Germinal center (tissue), 1 donor: ENCODE results near the gene CEP78.

Experiments
- DNase-seq: peaks from one replicate; pipeline ENCODE4 v3.0.0; 2012; ENCODE audit warnings: mixed read lengths, low spot score

Gene CEP78

GRCh38 chr9:78311075-78311474 lies 75.2 kb downstream of the CEP78 start:
- DNase-seq = no peak

- no peak for DNase-seq
Measured at GRCh38 chr9:78311886-78312524, 76.1 kb downstream of the CEP78 start.

GRCh38 chr9:78314550-78314949 lies 78.7 kb downstream of the CEP78 start:
- DNase-seq = no peak

DNA sequence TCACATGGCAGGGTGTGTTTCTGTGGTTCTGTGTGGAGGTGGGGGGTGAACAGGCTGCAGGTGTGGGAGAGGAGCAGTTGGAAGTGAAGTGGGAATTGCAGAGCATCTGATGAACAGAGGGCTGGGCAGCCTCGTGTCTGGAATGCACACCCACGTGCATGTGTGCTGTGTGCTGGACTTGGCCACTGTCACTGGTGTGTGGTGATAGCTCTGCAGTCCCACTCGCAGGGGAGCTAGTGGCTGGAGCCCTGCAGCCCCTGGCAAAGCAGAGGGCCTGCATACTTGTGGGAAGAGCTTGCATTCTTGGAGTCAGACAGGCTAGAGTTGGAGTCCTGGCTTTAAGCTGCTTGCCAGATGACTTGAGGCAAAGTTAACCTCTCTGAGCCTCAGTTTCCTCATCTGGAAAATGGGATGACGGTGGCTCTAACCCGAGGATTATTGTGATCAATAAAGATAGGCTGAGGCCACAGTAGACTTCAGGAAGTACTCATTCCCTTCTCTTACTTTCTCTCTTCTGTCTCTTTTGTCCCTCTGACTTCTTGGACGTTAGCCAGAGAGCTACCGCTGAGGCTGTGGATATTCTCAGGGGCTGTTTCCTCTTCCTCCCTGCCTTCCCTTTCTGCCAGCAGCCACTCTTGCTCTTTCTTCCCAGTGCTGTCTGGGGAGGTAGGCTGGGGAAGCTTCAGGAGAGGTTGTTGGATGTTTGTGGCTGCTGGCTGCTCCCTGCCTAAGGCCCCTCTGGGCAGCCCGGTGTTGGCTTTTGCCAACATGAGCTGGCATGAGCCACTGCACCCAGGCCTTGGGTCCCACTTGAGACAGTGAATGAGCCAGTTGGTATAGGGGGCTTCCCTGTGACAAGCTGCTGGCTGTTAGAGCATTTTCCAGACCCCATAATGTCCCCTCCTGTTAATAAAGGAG lies 79.3 kb downstream of the CEP78 start:
- DNase-seq = no peak

- DNase-seq = no peak
Measured at GRCh38 chr9:78316166-78316892, 80.5 kb downstream of the CEP78 start.

- no peak for DNase-seq
Measured at GRCh38 chr9:78319197-78320029, 83.5 kb downstream of the CEP78 start.

- no peak for DNase-seq
Measured at GRCh38 chr9:78320030-78320693, 84.3 kb downstream of the CEP78 start.

GRCh38 chr9:78320875-78321496 lies 85.1 kb downstream of the CEP78 start:
- DNase-seq = no peak

DNA sequence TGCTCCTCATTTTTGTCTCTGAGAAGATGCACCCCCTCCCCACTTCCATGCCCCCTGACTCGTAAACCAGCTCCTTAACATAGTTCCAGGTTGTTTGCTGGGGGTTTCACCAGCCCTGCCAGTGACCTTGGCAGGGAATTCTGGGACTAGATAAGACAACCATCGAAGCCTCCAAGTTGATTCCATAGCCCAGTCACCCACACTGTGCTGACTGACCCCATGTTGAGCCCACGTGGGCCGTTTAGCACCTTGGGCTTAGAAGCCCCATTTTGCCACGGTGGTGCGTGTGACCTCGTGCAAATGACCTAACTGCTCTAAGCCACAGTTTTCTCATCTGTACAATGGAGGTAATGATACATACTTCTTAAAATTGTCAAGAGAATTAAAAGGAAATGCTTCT lies 85.6 kb downstream of the CEP78 start:
- no peak for DNase-seq

DNA sequence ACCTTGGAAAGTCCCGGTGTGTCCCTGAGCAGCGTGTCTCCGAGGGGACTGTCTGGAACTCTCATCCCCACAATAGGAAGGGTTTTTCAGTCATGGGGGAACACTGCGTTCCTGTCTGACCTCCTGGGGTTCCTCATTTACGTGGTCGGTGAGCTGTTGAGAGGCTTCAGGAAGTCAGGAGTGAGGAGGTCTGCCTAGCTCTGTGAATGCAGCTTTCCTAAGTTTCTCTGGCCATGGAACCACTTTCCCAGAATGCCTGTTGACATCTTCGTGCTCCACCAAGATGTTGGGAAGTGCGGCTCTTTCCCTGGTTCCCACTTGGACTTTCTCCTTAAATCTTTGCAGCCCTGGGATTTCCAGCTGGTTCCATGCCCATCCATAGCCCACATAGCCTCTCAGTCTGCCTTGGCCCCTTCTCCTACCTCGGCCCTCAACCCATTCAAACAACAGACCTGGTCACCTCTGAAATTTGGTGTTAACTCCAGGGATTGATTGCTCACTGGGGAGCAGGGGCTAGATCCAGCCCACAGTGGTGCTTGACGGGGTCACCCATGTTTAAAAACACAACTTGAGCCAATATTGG lies 88.3 kb downstream of the CEP78 start:
- no peak for DNase-seq

DNA sequence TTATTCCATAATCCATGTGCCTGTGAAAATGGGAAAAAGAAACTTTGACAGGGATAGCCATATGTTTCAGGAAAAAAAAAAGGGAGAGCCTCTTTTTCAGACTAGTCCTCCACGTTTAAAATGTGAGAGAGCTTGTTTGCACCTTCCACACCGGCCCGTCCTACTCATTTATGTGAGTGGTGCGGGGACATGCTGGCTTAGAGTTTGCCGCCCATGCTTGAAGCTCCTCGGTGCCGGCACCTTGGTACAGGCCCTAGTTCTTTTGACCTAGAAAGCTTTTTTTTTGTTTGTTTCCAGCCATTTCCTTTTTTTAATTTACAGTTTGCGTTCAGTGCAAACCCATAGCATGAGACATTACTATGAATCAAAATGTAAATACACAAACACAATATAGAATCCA lies 88.8 kb downstream of the CEP78 start:
- DNase-seq = no peak

DNA sequence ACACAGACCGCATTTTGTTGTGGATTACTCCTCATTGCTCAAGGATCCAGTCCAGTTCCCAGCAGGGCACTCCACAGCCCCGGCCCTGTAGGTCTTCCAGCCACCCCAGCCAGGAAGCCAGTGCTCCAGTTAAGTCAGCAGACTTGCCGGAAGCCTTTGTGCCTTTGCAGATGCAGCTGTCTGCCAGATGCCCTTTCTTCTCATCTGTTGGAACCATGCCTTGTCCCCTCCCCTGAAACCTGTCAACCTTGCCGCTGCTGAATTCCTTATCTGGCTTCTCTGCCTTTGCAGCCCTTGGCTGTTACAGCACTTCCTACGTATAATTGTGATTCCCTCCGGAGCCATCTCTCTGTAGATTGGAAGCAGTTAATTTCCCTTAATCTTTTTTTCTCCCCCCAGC lies 89.5 kb downstream of the CEP78 start:
- no peak for DNase-seq

DNA sequence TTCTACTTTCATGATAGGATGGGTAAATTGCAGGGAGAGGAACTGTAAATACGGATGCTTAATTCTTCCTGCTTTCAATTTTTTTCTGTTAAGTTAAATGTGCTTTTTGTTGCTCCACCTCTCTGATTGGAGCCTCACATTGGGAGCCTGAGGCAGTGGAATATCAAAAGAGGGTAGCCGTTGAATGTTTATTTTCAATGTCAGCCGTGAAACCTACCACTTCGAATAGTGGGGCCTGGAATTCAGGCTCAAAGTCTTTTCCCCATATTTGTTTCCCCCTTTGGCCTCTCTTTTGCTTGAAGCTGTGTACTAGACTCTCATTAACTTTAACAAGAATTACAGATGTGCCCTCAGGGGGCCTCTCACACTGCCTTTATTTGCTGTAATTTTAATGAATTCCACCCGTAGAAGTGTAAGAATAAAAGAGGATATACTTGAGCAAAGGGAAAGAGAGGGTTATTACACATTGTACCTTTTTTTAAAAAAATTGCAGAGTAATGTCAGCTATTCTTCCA lies 90.0 kb downstream of the CEP78 start:
- no peak for DNase-seq

GRCh38 chr9:78326564-78326963 lies 90.7 kb downstream of the CEP78 start:
- DNase-seq = no peak
